MCF 10A (cell line): ENCODE measurements around the gene FAF2. TPM values are rescaled to one million over a fixed set of nuclear protein-coding genes. Genes with fewer than 3 reads are reported as not detected.
A peak's percentile ranks its signal among the peaks of the same experiment; 100 is the strongest.
"Not testable (repeated sequence)": the region's sequence is repeated elsewhere in the genome, so short reads cannot be mapped to it uniquely, and the experiment has no call there.

Source experiments
- BruUV-seq: library from RNA; stranded (reverse); fragments of 400-500 nt; replicated peaks from 2 replicates; lab custom pipeline; 2021; lab: Mats Ljungman, UMichigan
- CTCF ChIA-PET: fragments of 300-600 bp; sonication (Branson Sonifier 250); formaldehyde crosslinking; extraction: SDS; loops from one replicate; lab custom pipeline; 2021; ENCODE audit warnings: antibody characterized with exemption, inconsistent platforms; lab: Yijun Ruan, JAX
- POLR2A ChIA-PET: fragments of 300-600, 350-650 bp; sonication (Branson Sonifier 250); formaldehyde crosslinking; extraction: SDS; loops from one replicate; lab custom pipeline; 2020; ENCODE audit warnings: antibody characterized with exemption, inconsistent platforms; lab: Yijun Ruan, JAX
- DNase-seq: peaks from one replicate; pipeline ENCODE4 v3.0.0-alpha.2; 2018; ENCODE audit not compliant: unreplicated experiment
- H3K27ac Mint-ChIP-seq: one replicate; pipeline ENCODE4 v1.8.0; 2022; ENCODE audit warnings: mild to moderate bottlenecking, low read depth, mixed read lengths; ENCODE audit not compliant: unreplicated experiment
- H3K27me3 Mint-ChIP-seq: one replicate; pipeline ENCODE4 v1.8.0; 2022; ENCODE audit warnings: mixed read lengths; ENCODE audit not compliant: insufficient read depth, unreplicated experiment
- H3K36me3 Mint-ChIP-seq: one replicate; pipeline ENCODE4 v1.8.0; 2022; ENCODE audit warnings: mild to moderate bottlenecking, moderate library complexity, mixed read lengths; ENCODE audit not compliant: insufficient read depth, unreplicated experiment
- H3K4me1 Mint-ChIP-seq: one replicate; pipeline ENCODE4 v1.8.0; 2022; ENCODE audit warnings: mixed read lengths; ENCODE audit not compliant: insufficient read depth, unreplicated experiment
- H3K4me3 Mint-ChIP-seq: one replicate; pipeline ENCODE4 v1.8.0; 2022; ENCODE audit warnings: mild to moderate bottlenecking, moderate library complexity, mixed read lengths; ENCODE audit not compliant: unreplicated experiment
- H3K9me3 Mint-ChIP-seq: one replicate; pipeline ENCODE4 v1.8.0; 2022; ENCODE audit warnings: mixed read lengths; ENCODE audit not compliant: unreplicated experiment
- CTCF ChIP-seq: fragments of 200-600 bp; IDR thresholded peaks from one replicate; pipeline ENCODE4 v1.8.0; 2022; ENCODE audit warnings: antibody characterized with exemption, mild to moderate bottlenecking; ENCODE audit not compliant: unreplicated experiment
- intact Hi-C: fragments of 100-400 bp; cut with micrococcal nuclease; formaldehyde crosslinking; loops from 2 replicates; pipeline ENCODE4 v1.14.1; 2022
- total RNA-seq: library from RNA; stranded (reverse); gene quantifications from 2 replicates; pipeline ENCODE4 v1.2.3, GENCODE V29; 2022

Gene FAF2
- total RNA-seq, 1 experiment from 2014 or later, result 78.3 TPM

DNA sequence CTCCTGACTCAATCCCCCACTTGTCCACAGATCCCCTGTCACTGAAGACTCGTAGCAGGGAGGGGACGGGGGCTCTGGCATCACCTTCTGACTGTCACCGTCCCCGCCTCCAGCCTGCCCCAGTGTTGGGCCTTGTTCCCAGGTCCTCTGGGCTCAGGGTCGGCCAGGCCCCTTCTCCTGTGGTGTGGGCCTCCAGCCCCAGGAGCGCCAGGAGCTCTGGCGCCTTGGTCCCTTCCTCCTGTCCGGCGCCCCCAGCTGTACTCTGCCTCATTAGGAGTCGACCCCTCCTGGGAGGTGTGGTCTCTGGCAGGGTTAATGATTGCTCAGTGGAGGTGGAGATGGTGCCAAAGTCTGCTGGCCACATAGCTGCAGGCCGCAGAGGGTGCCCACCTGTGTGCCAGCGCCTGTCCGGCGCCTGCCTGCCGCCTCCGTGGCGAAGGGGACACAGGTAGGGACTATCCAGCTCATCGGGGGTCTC lies 100.8 kb downstream of the FAF2 start, which contains the start of gene CDHR2:
Gene CDHR2 (plus strand): TSS at position 376 of the 478 bp plus-strand sequence. CDS start 16,011 bp downstream, outside the sequence.
- H3K36me3 Mint-ChIP-seq, result no peaks in the 10 kb centered on the region
- H3K27me3 Mint-ChIP-seq, result no peaks in the 10 kb centered on the region
- intact Hi-C loops, result no loop called here
- no TSS peak for BruUV-seq
- H3K27ac Mint-ChIP-seq, result peak within 1 kb of the TSS; percentile 31
- no peak for DNase-seq
- no peak within 1 kb of the TSS for H3K4me3 Mint-ChIP-seq
- POLR2A ChIA-PET, result interaction anchor here (0.5 to 3.0 kb wide), 6 partner anchors 12 to 705 kb away, joined by 3 to 14 read pairs (median 4); partner anchors contain the start of genes KIAA1191 and RNF44
- no peak for TF ChIP-seq CTCF
- H3K4me1 Mint-ChIP-seq, result peaks cover 23% of the 10 kb centered on the region
- no peaks in the 10 kb centered on the region for H3K9me3 Mint-ChIP-seq
- CTCF ChIA-PET, result interaction anchor here (0.5 to 1.6 kb wide), 5 partner anchors 8 to 1370 kb away, joined by 3 to 6 read pairs (median 3); no protein-coding TSS in a partner anchor

DNA sequence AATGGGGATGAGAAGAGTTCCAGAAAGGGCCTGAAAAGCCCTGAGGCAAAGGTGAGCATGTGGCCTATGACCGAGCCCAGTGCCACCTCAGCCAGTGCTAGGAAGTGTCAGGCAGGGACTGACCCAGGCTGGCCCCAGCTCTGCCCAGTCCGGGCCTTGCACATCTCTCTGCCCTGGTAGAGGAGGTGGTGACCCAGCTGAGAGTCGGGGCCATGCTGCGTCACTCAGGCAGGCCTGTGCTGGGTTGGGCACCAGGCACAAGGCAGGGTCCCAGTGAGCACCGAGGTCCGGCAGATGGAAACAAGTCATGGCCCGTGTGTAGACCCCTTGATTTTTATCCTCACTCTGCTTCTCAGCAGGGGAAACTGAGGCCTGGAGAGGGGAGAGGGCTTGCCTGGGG lies 101.7 kb downstream of the FAF2 start:
- Mint-ChIP-seq H3K4me1 (peaks cover 25% of the 10 kb centered on the region), H3K4me3 (no peak overlapping the region), H3K9me3 (no peaks in the 10 kb centered on the region), H3K27ac (peak overlapping the region; percentile 31), H3K27me3 (no peaks in the 10 kb centered on the region), H3K36me3 (no peaks in the 10 kb centered on the region)
- ChIA-PET POLR2A (interaction anchor here (0.9 to 3.0 kb wide), 4 partner anchors 12 to 188 kb away, joined by 3 to 14 read pairs (median 4); partner anchors contain the start of genes FAF2, KIAA1191 and RNF44), CTCF (interaction anchor here (0.6 to 1.6 kb wide), 6 partner anchors 8 to 1371 kb away, joined by 3 to 6 read pairs (median 4); no protein-coding TSS in a partner anchor)
- TF ChIP-seq CTCF, result no peak
- no TSS peak for BruUV-seq
- intact Hi-C loops, result no loop called here
- no peak for DNase-seq

DNA sequence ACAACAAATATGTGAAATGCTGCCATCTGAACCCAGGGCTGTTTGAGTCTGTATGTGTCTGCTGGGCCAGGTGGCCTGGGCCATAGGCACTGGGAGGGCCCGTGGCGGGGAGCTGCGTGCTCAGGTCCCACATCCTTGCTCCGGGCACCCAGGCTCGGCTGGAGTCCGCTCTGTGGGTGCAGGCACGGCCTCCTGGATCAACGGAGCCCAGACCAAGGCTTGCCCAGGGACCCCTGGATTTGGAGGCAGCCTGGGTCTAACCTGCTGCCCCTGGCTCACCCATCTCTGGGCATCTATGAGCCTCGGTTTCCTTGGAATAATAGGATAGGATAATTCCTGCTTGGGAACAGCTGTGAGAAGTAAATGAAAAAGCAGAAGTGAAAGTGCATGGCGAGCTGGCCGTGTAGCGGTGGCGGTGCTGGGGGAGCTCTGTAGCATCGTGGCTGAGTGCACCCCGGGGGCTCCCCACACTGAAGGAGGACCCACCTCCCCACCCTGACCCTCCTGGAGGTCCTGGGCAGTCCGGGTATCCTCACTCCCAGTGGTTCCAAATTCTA lies 102.2 kb downstream of the FAF2 start:
- no peaks in the 10 kb centered on the region for H3K36me3 Mint-ChIP-seq
- no peak overlapping the region for H3K4me3 Mint-ChIP-seq
- peak overlapping the region; percentile 31 for H3K27ac Mint-ChIP-seq
- no peaks in the 10 kb centered on the region for H3K9me3 Mint-ChIP-seq
- no TSS peak for BruUV-seq
- intact Hi-C loops, result no loop called here
- no peak for TF ChIP-seq CTCF
- no peaks in the 10 kb centered on the region for H3K27me3 Mint-ChIP-seq
- DNase-seq, result no peak
- POLR2A ChIA-PET, result interaction anchor here (1.2 to 3.0 kb wide), 3 partner anchors 13 to 134 kb away, joined by 3 to 14 read pairs (median 3); partner anchors contain the start of genes CLTB, FAF2 and RNF44
- H3K4me1 Mint-ChIP-seq, result peaks cover 25% of the 10 kb centered on the region
- CTCF ChIA-PET, result interaction anchor here (0.6 to 1.1 kb wide), 5 partner anchors 8 to 832 kb away, joined by 3 to 5 read pairs (median 3); no protein-coding TSS in a partner anchor

DNA sequence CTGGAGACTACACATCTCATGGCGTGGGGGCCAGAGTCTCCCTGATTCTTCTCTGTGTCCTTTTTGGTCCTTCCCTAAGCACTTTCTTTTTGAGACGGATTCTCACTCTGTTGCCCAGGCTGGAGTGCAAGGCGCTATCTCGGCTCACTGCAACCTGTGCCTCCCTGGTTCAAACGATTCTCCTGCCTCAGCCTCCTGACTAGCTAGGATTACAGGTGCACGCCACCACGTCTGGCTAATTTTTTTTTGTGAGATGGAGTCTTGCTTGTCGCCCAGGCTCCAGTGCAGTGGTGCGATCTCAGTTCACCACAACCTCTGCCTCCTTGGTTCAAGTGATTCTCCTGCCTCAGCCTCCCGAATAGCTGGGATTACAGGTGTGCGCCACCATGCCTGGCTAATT lies 102.8 kb downstream of the FAF2 start:
- H3K9me3 Mint-ChIP-seq, H3K27ac Mint-ChIP-seq, intact Hi-C loops, DNase-seq, H3K27me3 Mint-ChIP-seq, H3K36me3 Mint-ChIP-seq, H3K4me3 Mint-ChIP-seq, BruUV-seq: not testable (repeated sequence)
- POLR2A ChIA-PET, result interaction anchor here (1.4 to 3.0 kb wide), 2 partner anchors 14 to 135 kb away, joined by 3 to 14 read pairs; partner anchors contain the start of genes CLTB and RNF44
- H3K4me1 Mint-ChIP-seq, result peaks cover 29% of the 10 kb centered on the region
- CTCF ChIA-PET, result interaction anchor here (1.1 kb wide), 2 partner anchors 16 to 134 kb away, joined by 3 to 5 read pairs; no protein-coding TSS in a partner anchor
